Lower leg skin (tissue), 3 donors: ENCODE results near the gene OLFM2.

Experiments used
- POLR2A ChIP-seq, 2 donors: fragments of 450-650 bp; IDR thresholded peaks; one replicate each; pipeline ENCODE4 v1.6.1; 2016 to 2017; ENCODE audit warnings: antibody characterized with exemption in 2 of 2, mild to moderate bottlenecking in 1 of 2, moderate library complexity in 1 of 2
- TF ChIP-seq, protein P1 (sequence below), 3 donors: fragments of 450-650 bp; IDR thresholded peaks; one replicate each; pipeline ENCODE4 v1.5.1; 2016; ENCODE audit warnings: antibody characterized with exemption in 3 of 3, mild to moderate bottlenecking in 3 of 3, moderate library complexity in 2 of 3

DNA sequence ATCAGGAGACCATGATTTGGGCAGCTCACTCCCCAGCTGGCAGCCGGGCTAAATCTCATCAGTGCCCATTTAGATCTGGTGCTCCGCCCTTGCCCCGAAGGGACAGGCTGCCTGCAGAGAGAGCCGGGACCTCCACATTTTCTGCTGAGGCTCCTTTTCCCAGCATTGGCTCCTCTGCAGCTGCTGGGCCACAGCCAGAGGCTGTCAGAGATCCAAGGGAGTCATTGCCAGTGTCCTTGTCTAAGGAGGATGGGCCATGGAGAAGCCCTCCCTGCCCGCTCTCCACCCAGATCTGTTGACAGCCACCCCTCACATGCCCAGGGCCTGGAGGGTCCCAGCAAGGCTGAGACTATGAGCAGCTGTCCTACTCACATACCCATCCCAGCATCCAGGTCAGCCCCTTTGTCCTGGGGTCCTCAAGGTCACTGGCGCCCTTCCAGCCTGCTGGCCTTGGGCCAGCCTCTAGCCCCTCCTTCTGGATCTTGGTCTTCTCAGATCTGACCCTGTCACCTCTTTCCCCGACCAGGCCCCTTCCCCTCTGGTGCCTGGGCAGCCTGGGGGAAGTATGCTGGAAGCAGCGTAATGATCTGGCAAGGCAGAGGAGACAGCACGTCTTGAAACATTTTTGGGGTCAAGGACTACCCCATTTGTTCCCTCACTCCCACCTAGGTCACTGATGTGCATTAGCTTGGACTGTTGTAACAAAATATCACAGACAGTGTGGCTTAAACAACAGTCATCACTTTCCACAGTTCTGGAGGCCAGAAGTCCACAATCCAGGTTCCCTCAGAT, 93.3 kb downstream of the OLFM2 start:
- TF ChIP-seq POLR2A (IDR thresholded peaks at IDR 0.05): no peak
- TF ChIP-seq, protein P1, sequence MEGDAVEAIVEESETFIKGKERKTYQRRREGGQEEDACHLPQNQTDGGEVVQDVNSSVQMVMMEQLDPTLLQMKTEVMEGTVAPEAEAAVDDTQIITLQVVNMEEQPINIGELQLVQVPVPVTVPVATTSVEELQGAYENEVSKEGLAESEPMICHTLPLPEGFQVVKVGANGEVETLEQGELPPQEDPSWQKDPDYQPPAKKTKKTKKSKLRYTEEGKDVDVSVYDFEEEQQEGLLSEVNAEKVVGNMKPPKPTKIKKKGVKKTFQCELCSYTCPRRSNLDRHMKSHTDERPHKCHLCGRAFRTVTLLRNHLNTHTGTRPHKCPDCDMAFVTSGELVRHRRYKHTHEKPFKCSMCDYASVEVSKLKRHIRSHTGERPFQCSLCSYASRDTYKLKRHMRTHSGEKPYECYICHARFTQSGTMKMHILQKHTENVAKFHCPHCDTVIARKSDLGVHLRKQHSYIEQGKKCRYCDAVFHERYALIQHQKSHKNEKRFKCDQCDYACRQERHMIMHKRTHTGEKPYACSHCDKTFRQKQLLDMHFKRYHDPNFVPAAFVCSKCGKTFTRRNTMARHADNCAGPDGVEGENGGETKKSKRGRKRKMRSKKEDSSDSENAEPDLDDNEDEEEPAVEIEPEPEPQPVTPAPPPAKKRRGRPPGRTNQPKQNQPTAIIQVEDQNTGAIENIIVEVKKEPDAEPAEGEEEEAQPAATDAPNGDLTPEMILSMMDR (IDR thresholded peaks at IDR 0.05): no peak
